SHP77 (cell line): ENCODE measurements around the gene TNS2.

Source experiments
- DNase-seq, 2 experiments: peaks; one replicate each; lab custom pipeline; 2025; lab: John Stamatoyannopoulos, UW

The TNS2 gene

GRCh38 chr12:53067993-53068770, 18.3 kb downstream of the TNS2 start:
- DNase-seq, result no peak

GRCh38 chr12:53068811-53069585, 19.1 kb downstream of the TNS2 start:
- no peak for DNase-seq

GRCh38 chr12:53069621-53070410, 20.0 kb downstream of the TNS2 start:
- no peak for DNase-seq

- DNase-seq, result no peak
Observed at GRCh38 chr12:53070877-53071492, 21.1 kb downstream of the TNS2 start.

- DNase-seq, result no peak
Observed at GRCh38 chr12:53071591-53072551, 22.0 kb downstream of the TNS2 start.

- DNase-seq, result no peak
Observed at GRCh38 chr12:53073881-53074280, 24.0 kb downstream of the TNS2 start.

GRCh38 chr12:53074283-53074998, 24.6 kb downstream of the TNS2 start:
- DNase-seq, result no peak

- no peak for DNase-seq
Observed at GRCh38 chr12:53074999-53075370, 25.1 kb downstream of the TNS2 start.

GRCh38 chr12:53076461-53076860, 26.6 kb downstream of the TNS2 start:
- DNase-seq, result no peak

- no peak for DNase-seq
Observed at GRCh38 chr12:53077030-53077429, 27.2 kb downstream of the TNS2 start.

GRCh38 chr12:53078425-53079225, 28.8 kb downstream of the TNS2 start:
- no peak for DNase-seq

- peak; percentile 96 to 97 for DNase-seq
Observed at GRCh38 chr12:53079226-53080117, 29.6 kb downstream of the TNS2 start, which contains the start of gene SPRYD3. Gene SPRYD3 (minus strand): TSS chr12:53079390. CDS start chr12:53079333, 57 bp downstream.

- no peak for DNase-seq
Observed at GRCh38 chr12:53082637-53083175, 32.8 kb downstream of the TNS2 start.

GRCh38 chr12:53086361-53086760, 36.5 kb downstream of the TNS2 start:
- DNase-seq, result no peak

GRCh38 chr12:53090105-53090504, 40.2 kb downstream of the TNS2 start:
- no peak for DNase-seq

- no peak for DNase-seq
Observed at GRCh38 chr12:53090554-53090953, 40.7 kb downstream of the TNS2 start.

GRCh38 chr12:53091756-53092155, 41.9 kb downstream of the TNS2 start:
- DNase-seq, result no peak
